IPS-11a (cell line): ENCODE results near the gene CYSRT1.

Source experiments
- H3K4me3 ChIP-seq: one replicate; pipeline ENCODE4 v1.5.1; 2013; ENCODE audit warnings: low read depth, low read length, control low read depth

The CYSRT1 gene

DNA sequence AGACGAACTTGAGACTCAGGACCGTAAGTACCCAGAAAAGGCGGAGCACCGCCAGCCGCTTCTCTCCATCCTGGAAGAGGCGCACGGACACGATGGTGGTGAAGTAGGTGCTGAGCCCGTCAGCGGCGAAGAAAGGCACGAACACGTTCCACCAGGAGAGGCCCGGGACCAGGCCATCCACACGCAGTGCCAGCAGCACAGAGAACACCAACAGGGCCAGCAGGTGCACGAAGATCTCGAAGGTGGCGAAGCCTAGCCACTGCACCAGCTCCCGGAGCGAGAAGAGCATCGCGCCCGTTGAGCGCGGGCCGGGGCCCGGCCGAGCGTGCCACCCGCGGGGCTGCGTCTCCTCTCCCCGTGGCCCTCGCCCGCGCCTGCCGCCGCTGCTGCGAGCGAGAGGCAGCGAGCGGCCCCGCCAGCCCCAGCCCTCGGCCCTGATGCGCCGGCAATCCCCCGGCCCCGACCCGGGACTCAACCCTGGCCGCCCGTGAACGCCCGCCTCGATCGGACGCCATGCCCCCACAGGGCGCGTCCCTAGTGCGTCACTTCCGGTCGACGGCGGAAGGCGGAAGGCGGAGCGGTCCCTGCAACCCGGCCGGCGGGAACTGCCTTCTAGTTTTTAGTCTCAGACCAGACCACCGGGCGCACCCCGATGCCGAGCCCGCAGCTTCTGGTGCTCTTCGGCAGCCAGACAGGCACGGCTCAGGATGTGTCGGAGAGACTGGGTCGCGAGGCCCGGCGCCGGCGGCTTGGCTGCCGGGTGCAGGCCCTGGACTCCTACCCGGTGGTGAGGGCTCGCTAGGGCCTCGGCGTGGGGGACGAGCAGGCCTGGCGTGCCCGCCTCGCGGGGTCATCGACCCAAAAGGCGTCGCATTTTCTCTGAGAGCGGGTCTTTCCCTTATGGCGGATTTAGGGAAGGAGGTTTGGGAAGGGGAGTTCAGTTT lies 19.6 kb upstream of the CYSRT1 start, which contains the start of the genes NDOR1 and TMEM203:
Gene NDOR1 (plus strand): TSS at position 575 of the 944 bp plus-strand sequence. CDS start 78 bp downstream, at position 653.
Gene TMEM203 (minus strand): TSS at position 523 of the 944 bp plus-strand sequence. CDS start 234 bp downstream, at position 289.
- H3K4me3 ChIP-seq, result peak within 1 kb of the TSS; percentile 94

DNA sequence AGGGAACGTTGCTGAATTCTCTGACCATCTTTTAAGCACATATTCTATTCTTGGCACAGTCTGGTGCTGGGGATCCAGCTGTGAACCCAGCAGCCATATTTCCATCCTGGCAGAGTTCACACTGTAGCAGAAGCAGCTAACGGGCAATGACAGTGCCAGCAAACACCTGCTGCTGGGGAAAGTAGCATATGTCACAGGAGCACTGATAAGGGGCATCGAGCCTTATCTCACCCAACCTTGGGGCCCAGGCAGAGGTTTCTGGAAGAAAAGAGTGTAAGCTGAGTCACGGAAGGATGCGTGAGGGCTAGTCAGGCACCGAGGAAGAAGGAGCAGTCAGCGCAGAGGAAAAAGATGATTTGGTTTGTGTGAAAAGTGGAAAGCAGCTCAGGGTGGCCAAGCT lies 18.4 kb upstream of the CYSRT1 start:
- H3K4me3 ChIP-seq, result no peak overlapping the region

GRCh38 chr9:137211532-137211931 lies 13.4 kb upstream of the CYSRT1 start:
- no peak overlapping the region for H3K4me3 ChIP-seq

GRCh38 chr9:137212520-137212919 lies 12.5 kb upstream of the CYSRT1 start:
- no peak overlapping the region for H3K4me3 ChIP-seq

- H3K4me3 ChIP-seq, result no peak overlapping the region
These were observed 11.6 kb upstream of the CYSRT1 start for GRCh38 chr9:137213160-137214060.

GRCh38 chr9:137214620-137215019 lies 10.4 kb upstream of the CYSRT1 start:
- H3K4me3 ChIP-seq, result no peak overlapping the region

GRCh38 chr9:137215196-137215986 lies 9.6 kb upstream of the CYSRT1 start:
- no peak overlapping the region for H3K4me3 ChIP-seq

DNA sequence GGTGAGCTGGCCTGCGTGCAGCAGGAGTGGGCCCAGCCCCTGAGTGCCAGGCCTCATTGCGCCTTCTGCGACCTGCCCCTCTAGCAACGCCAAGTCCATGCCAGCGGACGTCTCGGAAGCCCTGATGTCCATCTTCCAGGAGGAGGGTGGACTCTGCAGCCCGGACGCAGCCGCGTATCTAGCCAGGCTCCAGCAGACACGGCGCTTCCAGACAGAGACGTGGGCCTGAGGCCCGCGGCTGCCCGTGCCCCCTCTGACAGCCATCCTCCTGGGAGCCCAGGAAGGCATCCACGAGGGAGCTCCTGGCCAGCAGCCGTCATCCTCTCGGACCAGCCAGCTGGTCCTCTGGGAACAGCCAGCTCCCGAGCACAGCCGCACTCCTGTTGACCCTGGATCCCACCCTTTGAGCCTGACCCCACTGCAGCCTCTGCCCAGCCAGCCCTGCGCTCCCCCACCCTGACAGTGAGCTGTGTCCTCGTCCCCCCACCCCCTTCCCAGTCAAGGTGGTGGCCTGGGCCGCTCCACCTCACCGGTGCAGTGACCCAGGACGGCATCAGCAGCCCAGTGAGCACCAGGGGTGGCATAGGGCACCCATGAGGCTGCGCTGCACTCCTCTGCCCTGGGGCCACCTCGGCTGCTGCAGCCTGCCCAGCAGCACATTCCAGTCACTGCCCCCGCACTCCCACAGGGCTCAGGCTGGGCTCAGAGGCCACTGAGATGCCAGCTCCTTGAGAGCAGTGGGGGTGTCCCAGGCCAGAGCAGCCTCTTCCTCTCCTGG lies 8.6 kb upstream of the CYSRT1 start:
- no peak overlapping the region for H3K4me3 ChIP-seq

GRCh38 chr9:137217276-137218211 lies 7.4 kb upstream of the CYSRT1 start:
- H3K4me3 ChIP-seq, result no peak overlapping the region

- H3K4me3 ChIP-seq, result no peak overlapping the region
These were observed 6.7 kb upstream of the CYSRT1 start for GRCh38 chr9:137218212-137218753.

GRCh38 chr9:137218754-137219271 lies 6.2 kb upstream of the CYSRT1 start:
- H3K4me3 ChIP-seq, result no peak overlapping the region

DNA sequence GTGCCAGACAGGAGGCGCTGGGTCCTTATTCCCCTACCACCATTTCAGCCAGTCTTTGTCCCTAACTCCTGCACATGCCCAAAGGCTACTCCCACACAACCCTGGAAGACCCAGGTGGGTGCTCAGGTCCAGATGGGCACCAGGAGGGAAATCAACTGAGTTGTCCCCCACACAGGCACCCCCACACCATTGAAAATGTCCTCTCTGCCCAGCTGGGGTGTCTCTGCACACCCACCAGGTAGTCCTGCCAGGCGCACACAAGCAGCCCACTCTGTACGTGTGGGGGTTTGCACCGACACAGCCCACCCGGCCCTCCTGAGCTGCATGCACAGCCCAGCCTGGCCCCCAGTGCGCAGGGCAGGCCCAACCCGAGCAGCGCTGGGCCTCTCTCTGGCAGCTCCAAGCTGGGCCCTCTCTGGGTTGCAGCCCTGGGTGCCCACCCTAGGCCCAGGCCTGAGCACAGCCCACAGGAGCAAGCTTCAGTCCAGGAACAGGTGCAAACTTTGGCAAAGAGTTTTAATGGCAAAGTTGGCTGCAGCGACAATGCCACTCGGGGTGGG lies 5.1 kb upstream of the CYSRT1 start:
- no peak overlapping the region for H3K4me3 ChIP-seq

DNA sequence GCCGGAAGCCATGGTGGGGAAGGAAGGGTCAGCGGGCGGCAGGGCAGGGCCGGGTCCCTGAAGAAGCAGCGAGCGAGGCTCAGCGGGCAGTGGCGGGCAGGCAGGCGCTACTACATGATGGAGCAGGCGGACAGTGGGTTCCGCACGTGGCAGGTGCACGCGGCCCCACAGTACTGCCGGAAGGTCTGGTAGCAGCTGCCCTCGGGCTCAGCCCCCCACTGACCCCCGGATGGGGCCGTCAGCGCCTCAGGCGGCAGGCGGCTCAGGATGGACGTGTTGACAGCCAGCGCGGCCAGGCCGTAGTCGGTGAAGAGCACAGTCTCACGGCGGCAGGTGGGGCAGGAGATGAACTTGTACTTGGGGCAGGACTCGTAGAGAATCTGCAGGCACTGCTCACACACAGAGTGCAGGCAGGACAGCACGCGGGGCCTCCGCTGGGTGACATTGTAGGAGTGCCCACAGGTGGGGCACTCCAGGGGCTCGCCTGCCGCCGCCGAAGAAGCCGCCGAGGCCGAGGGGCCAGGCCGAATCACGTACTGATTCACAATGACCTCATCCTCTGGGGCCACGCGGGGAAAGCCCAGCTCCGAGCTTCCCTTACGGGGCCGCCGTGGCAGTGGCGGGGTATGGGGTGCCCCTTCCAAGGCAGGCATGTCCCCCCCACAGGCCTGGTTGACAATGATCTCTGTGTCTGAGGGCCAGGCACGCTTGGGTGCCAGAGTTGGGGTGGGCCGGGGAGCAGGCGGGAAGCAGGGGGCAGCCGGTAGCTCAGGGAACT lies 4.5 kb upstream of the CYSRT1 start:
- H3K4me3 ChIP-seq, result no peak overlapping the region

DNA sequence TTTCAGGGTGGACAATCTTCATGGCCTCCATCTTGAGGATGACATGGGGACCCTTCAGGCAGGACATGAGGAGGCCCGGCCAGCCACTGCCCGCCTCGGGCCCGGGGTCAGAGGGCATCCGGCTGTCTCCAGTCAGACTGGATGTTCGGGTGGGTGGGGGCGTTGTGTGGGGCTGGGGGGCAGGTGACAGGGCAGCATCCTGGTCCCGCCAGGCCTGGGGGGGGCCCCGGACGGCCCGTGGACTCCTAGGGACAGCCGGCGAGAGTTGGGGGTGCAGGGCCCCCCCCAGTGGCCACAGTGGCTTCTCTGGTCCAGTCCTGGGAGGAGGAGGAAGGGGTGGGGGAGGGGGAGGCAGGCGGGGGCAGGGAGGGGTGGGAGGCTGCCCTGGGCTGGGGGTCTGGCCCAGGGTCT lies 3.9 kb upstream of the CYSRT1 start:
- H3K4me3 ChIP-seq, result no peak overlapping the region

DNA sequence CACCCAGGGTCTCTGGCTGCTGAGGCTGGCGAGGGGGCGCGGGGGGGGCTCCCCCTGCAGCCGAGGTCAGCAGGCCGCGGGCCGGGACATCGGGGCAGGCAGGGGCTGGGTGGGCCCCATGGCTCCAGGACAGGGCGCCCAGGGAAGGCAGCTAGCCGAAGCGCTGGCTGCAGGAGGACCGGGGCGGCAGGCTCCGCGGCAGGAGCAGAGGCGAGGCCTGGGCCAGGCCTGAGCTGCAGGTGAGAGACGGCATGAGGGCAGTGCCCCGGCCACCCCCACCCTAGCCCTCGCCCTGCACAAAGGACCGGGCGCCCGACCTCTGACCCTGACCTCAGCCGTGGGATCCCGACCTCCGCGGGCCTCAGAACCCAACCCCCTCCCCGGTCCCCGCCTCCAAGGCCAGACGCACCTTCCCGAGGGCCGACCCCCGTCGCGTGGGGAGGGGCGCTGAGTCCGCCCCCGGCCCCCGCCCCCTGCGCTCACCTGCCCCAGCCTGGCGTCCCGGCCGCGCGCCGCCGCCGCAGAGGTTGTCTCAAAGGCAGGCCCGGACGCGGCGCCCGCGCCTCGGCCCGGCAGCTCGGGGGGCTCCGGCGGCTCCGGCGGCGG lies 3.4 kb upstream of the CYSRT1 start:
- peak overlapping the region; percentile 24 for H3K4me3 ChIP-seq

- peak within 1 kb of the TSS; percentile 24 for H3K4me3 ChIP-seq
These were observed 2.5 kb upstream of the CYSRT1 start, which contains the start of gene RNF208 for GRCh38 chr9:137222190-137223077. Gene RNF208 (minus strand): TSS chr9:137222240. CDS start chr9:137221212, 1,028 bp downstream.
